Keratinocyte (primary cell): ENCODE measurements around the gene FAAH. TPM values are rescaled to one million over a fixed set of nuclear protein-coding genes. Genes with fewer than 3 reads are reported as not detected.

Experiments used
- DNase-seq: peaks from one replicate; pipeline ENCODE4 v3.0.0-alpha.2; 2011; ENCODE audit warnings: low read depth, missing footprints, low spot score
- FAIRE-seq: peaks from 2 replicates; lab custom pipeline; 2011; peaks lifted over from hg19 to GRCh38; lab: Jason Lieb, UNC
- H2AFZ ChIP-seq: 2 replicates; pipeline ENCODE4 v1.6.0; 2012; ENCODE audit warnings: low read length, control low read depth, inconsistent platforms; ENCODE audit not compliant: control insufficient read depth
- H3K27ac ChIP-seq: 2 replicates; pipeline ENCODE4 v1.5.1; 2011; ENCODE audit warnings: low read length; ENCODE audit not compliant: control insufficient read depth, insufficient read depth
- H3K27me3 ChIP-seq: 3 replicates; pipeline ENCODE4 v1.6.0; 2011; ENCODE audit warnings: low read length; ENCODE audit not compliant: control insufficient read depth, insufficient read depth; ENCODE audit errors: extremely low read depth
- H3K36me3 ChIP-seq, 2 experiments: 2 replicates in 1 of 2; 3 replicates in 1 of 2; pipeline ENCODE4 v1.5.1; 2011; ENCODE audit warnings: low read length in 2 of 2, mild to moderate bottlenecking in 1 of 2; ENCODE audit not compliant: control insufficient read depth in 2 of 2, insufficient read depth in 2 of 2; ENCODE audit errors: extremely low read depth in 1 of 2
- H3K4me1 ChIP-seq: 3 replicates; pipeline ENCODE4 v1.5.1; 2011; ENCODE audit warnings: low read length; ENCODE audit not compliant: control insufficient read depth, insufficient read depth; ENCODE audit errors: extremely low read depth
- H3K4me2 ChIP-seq: 3 replicates; pipeline ENCODE4 v1.6.0; 2011; ENCODE audit warnings: low read depth, low read length; ENCODE audit not compliant: control insufficient read depth, insufficient read depth; ENCODE audit errors: extremely low read depth
- H3K4me3 ChIP-seq, 3 experiments: fragments of 200-600 bp in 1 of 3; sonication (generic) in 1 of 3; 2 replicates in 2 of 3; 3 replicates in 1 of 3; pipeline ENCODE4 v1.5.1; 2011 to 2016; ENCODE audit warnings: low read length in 3 of 3, mild to moderate bottlenecking in 3 of 3, control low read depth in 2 of 3, inconsistent platforms in 1 of 3, low read depth in 1 of 3, mixed read lengths in 1 of 3, mixed run types in 1 of 3, moderate library complexity in 1 of 3; ENCODE audit not compliant: control insufficient read depth in 2 of 3, insufficient read depth in 2 of 3; ENCODE audit errors: extremely low read depth in 1 of 3
- H3K79me2 ChIP-seq: 2 replicates; pipeline ENCODE4 v1.6.0; 2012; ENCODE audit warnings: low read length; ENCODE audit not compliant: control insufficient read depth, insufficient read depth
- H3K9ac ChIP-seq: 3 replicates; pipeline ENCODE4 v1.6.0; 2011; ENCODE audit warnings: low read length; ENCODE audit not compliant: control insufficient read depth, insufficient read depth; ENCODE audit errors: extremely low read depth
- H3K9me1 ChIP-seq: 3 replicates; pipeline ENCODE4 v1.6.0; 2011; ENCODE audit warnings: low read length; ENCODE audit not compliant: control insufficient read depth, insufficient read depth; ENCODE audit errors: extremely low read depth
- H3K9me3 ChIP-seq: 2 replicates; pipeline ENCODE4 v1.5.1; 2012; ENCODE audit warnings: low read depth, low read length; ENCODE audit not compliant: control insufficient read depth
- H4K20me1 ChIP-seq: 3 replicates; pipeline ENCODE4 v1.6.0; 2011; ENCODE audit warnings: low read length; ENCODE audit not compliant: control insufficient read depth, insufficient read depth; ENCODE audit errors: extremely low read depth
- EZH2 ChIP-seq: IDR thresholded peaks from one replicate; pipeline ENCODE4 v1.6.1; 2012; ENCODE audit warnings: inconsistent platforms, mild to moderate bottlenecking, low read length, moderate library complexity
- dilution Hi-C: fragments of 300-500 bp; cut with MboI; formaldehyde crosslinking; loops from one replicate; pipeline ENCODE4 v1.7.0; 2020; ENCODE audit warnings: low sequenced_read_pairs; ENCODE audit not compliant: extremely low pct_ligation_motif_present
- polyA plus RNA-seq, 5 experiments: library from polyadenylated mRNA; depleted of rRNA in 3 of 5; stranded (reverse) in 3 of 5; stranded (forward) in 1 of 5; unstranded in 1 of 5; fragments of >200 nt; gene quantifications; 1 replicate in 1 of 5; 2 replicates in 3 of 5; 3 replicates in 1 of 5; pipeline versions ENCODE4 v1.2.1 to v1.2.3, GENCODE V29; 2011 to 2012; ENCODE audit warnings: missing spikeins in 2 of 5, low read depth in 1 of 5, low replicate concordance in 1 of 5
- TF ChIP-seq, protein P1 (sequence below), 3 experiments: IDR thresholded peaks in 1 of 3; conservative IDR thresholded peaks in 1 of 3; optimal IDR thresholded peaks in 1 of 3; 2 replicates in 2 of 3; 3 replicates in 1 of 3; pipeline versions ENCODE3 to v1.5.1; 2011; ENCODE audit warnings: low read length in 3 of 3, mild to moderate bottlenecking in 3 of 3, moderate library complexity in 2 of 3, control low read depth in 1 of 3, inconsistent platforms in 1 of 3; ENCODE audit not compliant: insufficient read depth in 2 of 3; ENCODE audit errors: extremely low read depth in 1 of 3

The FAAH gene
- polyA plus RNA-seq, 1 donor (not counting 4 experiments of a cell fraction or from before 2014, with no cell fraction given), result 5.3 TPM

DNA sequence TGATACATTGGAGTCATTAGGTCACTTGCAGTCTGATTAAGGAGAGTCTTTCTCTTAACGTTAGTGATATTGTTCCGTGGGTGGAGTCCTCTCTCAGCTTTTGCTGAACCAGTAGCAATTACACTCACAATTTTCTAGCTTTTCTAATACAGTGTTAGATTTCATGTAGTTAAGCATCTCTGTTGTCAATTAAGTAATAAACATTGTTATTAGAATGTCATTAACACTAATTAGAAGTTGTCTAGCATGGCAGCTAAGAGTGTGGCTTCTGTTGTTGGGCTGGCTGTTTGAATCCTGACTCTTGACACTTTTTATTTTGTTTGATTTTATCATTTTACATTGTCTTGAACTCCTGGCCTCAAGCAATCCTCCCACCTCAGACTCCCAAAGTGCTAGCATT is 33.4 kb downstream of the FAAH start:
- H3K9me1 ChIP-seq, result no peaks in the 10 kb centered on the region
- FAIRE-seq, result no peak

DNA sequence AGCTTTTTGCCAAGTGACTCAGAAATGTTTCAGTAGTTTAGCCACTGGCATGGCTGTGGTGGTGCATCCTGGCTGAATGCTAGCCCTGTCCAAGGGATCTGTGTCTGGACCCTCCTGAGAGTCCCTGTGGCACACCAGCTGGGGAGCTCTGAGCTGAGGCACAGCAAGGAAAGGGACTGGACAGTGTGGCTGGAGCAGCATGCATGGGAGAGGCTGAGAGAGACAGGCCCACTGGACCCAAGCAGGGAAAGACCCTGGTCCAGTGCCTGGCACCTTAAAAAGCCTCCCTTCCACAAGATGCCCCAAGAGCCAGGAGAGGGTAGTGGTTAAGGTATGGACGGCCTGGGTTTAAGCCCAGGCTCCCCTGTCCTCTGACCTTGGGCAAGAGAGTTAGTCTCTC is 35.3 kb downstream of the FAAH start:
- Histone ChIP-seq H3K27me3 (peaks cover 23% of the 10 kb centered on the region), H4K20me1 (no peaks in the 10 kb centered on the region), H3K9me3 (no peaks in the 10 kb centered on the region), H3K4me1 (no peaks in the 10 kb centered on the region), H3K36me3 (no peaks in the 10 kb centered on the region), H3K79me2 (no peaks in the 10 kb centered on the region), H3K27ac (no peak overlapping the region), H3K4me3 (no peak overlapping the region), H3K9ac (no peak overlapping the region), H3K9me1 (no peaks in the 10 kb centered on the region), H3K4me2 (no peak overlapping the region), H2AFZ (no peak overlapping the region)
- no peak for FAIRE-seq
- DNase-seq, result no peak
- TF ChIP-seq EZH2, result no peak
- TF ChIP-seq, protein P1, sequence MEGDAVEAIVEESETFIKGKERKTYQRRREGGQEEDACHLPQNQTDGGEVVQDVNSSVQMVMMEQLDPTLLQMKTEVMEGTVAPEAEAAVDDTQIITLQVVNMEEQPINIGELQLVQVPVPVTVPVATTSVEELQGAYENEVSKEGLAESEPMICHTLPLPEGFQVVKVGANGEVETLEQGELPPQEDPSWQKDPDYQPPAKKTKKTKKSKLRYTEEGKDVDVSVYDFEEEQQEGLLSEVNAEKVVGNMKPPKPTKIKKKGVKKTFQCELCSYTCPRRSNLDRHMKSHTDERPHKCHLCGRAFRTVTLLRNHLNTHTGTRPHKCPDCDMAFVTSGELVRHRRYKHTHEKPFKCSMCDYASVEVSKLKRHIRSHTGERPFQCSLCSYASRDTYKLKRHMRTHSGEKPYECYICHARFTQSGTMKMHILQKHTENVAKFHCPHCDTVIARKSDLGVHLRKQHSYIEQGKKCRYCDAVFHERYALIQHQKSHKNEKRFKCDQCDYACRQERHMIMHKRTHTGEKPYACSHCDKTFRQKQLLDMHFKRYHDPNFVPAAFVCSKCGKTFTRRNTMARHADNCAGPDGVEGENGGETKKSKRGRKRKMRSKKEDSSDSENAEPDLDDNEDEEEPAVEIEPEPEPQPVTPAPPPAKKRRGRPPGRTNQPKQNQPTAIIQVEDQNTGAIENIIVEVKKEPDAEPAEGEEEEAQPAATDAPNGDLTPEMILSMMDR (optimal IDR thresholded peaks at IDR 0.05 in 1 of 3, IDR thresholded peaks at IDR 0.05 in 1 of 3, conservative IDR thresholded peaks at IDR 0.05 in 1 of 3; ENCODE audit: extremely low read depth in 1 of 3, insufficient read depth in 2 of 3, low read length in 3 of 3), result no peak
- dilution Hi-C loops, result no loop called here

More for the DNA sequence above, 33.4 kb downstream of the FAAH start:
- TF ChIP-seq EZH2, result no peak
- TF ChIP-seq, protein P1 (optimal IDR thresholded peaks at IDR 0.05 in 1 of 3, IDR thresholded peaks at IDR 0.05 in 1 of 3, conservative IDR thresholded peaks at IDR 0.05 in 1 of 3; ENCODE audit: extremely low read depth in 1 of 3, insufficient read depth in 2 of 3, low read length in 3 of 3), result no peak
- no peak overlapping the region for H3K4me2 ChIP-seq
- no peak overlapping the region for H3K4me3 ChIP-seq
- no peaks in the 10 kb centered on the region for H3K9me3 ChIP-seq
- H3K4me1 ChIP-seq, result no peaks in the 10 kb centered on the region
- no peaks in the 10 kb centered on the region for H4K20me1 ChIP-seq
- dilution Hi-C loops, result no loop called here
- no peaks in the 10 kb centered on the region for H3K36me3 ChIP-seq
- no peaks in the 10 kb centered on the region for H3K79me2 ChIP-seq
- no peak for DNase-seq
- no peak overlapping the region for H2AFZ ChIP-seq
- H3K27me3 ChIP-seq, result peaks cover 22% of the 10 kb centered on the region
- no peak overlapping the region for H3K27ac ChIP-seq
- no peak overlapping the region for H3K9ac ChIP-seq
